ENCODE data around the gene NHLH1.
"Not testable (repeated sequence)": the region's sequence is repeated elsewhere in the genome, so short reads cannot be mapped to it uniquely, and the experiment has no call there.

NHLH1 gene

GRCh38 chr1:160388406-160388805, 21.5 kb downstream of the NHLH1 start:
- H3K4me1 ChIP-seq (ENCODE audit: insufficient read depth, low read length); H3K27me3 ChIP-seq (ENCODE audit: insufficient read depth, low read length); H3K27ac ChIP-seq (ENCODE audit: low read depth, low read length); H3K9me3 ChIP-seq (ENCODE audit: insufficient read depth, low read depth, low read length); H3K4me3 ChIP-seq (ENCODE audit: low read length); H3K36me3 ChIP-seq (ENCODE audit: insufficient read depth, low read length); H3K9ac ChIP-seq (ENCODE audit: low read depth, low read length): not testable (repeated sequence)
- 42% methylated on average over 2 of the region's 4 CpGs for WGBS

- Histone ChIP-seq H3K4me1 (ENCODE audit: insufficient read depth, low read length) (peaks cover 10% of the 10 kb centered on the region), H3K27ac (ENCODE audit: low read depth, low read length) (no peak overlapping the region), H3K9ac (ENCODE audit: low read depth, low read length) (no peak overlapping the region), H3K4me3 (ENCODE audit: low read length) (no peak overlapping the region), H3K9me3 (ENCODE audit: insufficient read depth, low read depth, low read length) (no peaks in the 10 kb centered on the region), H3K36me3 (ENCODE audit: insufficient read depth, low read length) (no peaks in the 10 kb centered on the region), H3K27me3 (ENCODE audit: insufficient read depth, low read length) (no peaks in the 10 kb centered on the region)
- WGBS = 95% methylated on average over 8 of the region's 8 CpGs
These were observed 27.8 kb downstream of the NHLH1 start for GRCh38 chr1:160394673-160395072.

GRCh38 chr1:160397651-160398050, 30.8 kb downstream of the NHLH1 start:
- H3K36me3 ChIP-seq (ENCODE audit: insufficient read depth, low read length) = no peaks in the 10 kb centered on the region
- no peaks in the 10 kb centered on the region for H3K9me3 ChIP-seq (ENCODE audit: insufficient read depth, low read depth, low read length)
- H3K27ac ChIP-seq (ENCODE audit: low read depth, low read length) = no peak overlapping the region
- H3K9ac ChIP-seq (ENCODE audit: low read depth, low read length) = no peak overlapping the region
- H3K4me3 ChIP-seq (ENCODE audit: low read length) = no peak overlapping the region
- H3K27me3 ChIP-seq (ENCODE audit: insufficient read depth, low read length) = no peaks in the 10 kb centered on the region
- H3K4me1 ChIP-seq (ENCODE audit: insufficient read depth, low read length) = peaks cover 22% of the 10 kb centered on the region
- 78% methylated on average over 1 of the region's 1 CpG for WGBS

GRCh38 chr1:160398823-160399222, 32.0 kb downstream of the NHLH1 start:
- WGBS = 88% methylated on average over 4 of the region's 4 CpGs
- no peak overlapping the region for H3K27ac ChIP-seq (ENCODE audit: low read depth, low read length)
- no peaks in the 10 kb centered on the region for H3K36me3 ChIP-seq (ENCODE audit: insufficient read depth, low read length)
- H3K4me1 ChIP-seq (ENCODE audit: insufficient read depth, low read length) = peaks cover 34% of the 10 kb centered on the region
- H3K9me3 ChIP-seq (ENCODE audit: insufficient read depth, low read depth, low read length) = no peaks in the 10 kb centered on the region
- H3K27me3 ChIP-seq (ENCODE audit: insufficient read depth, low read length) = no peaks in the 10 kb centered on the region
- H3K9ac ChIP-seq (ENCODE audit: low read depth, low read length) = no peak overlapping the region; the same call in 1 of the 2 replicates
- H3K4me3 ChIP-seq (ENCODE audit: low read length) = no peak overlapping the region

- H3K9ac ChIP-seq (ENCODE audit: low read depth, low read length) = peak overlapping the region; percentile 88
- peak overlapping the region; percentile 90 for H3K27ac ChIP-seq (ENCODE audit: low read depth, low read length)
- 10% methylated on average over 15 of the region's 17 CpGs for WGBS
- H3K9me3 ChIP-seq (ENCODE audit: insufficient read depth, low read depth, low read length) = no peaks in the 10 kb centered on the region
- peak overlapping the region; percentile 82 for H3K4me3 ChIP-seq (ENCODE audit: low read length)
- no peaks in the 10 kb centered on the region for H3K36me3 ChIP-seq (ENCODE audit: insufficient read depth, low read length)
- peaks cover 42% of the 10 kb centered on the region for H3K4me1 ChIP-seq (ENCODE audit: insufficient read depth, low read length)
- no peaks in the 10 kb centered on the region for H3K27me3 ChIP-seq (ENCODE audit: insufficient read depth, low read length)
These were observed 32.8 kb downstream of the NHLH1 start for GRCh38 chr1:160399544-160400222.

GRCh38 chr1:160400223-160400645, 33.4 kb downstream of the NHLH1 start, which contains the start of gene VANGL2:
VANGL2 (plus strand) TSS chr1:160400564; CDS start chr1:160415838, 15,274 bp downstream.
- H3K9me3 ChIP-seq (ENCODE audit: insufficient read depth, low read depth, low read length) = no peaks in the 10 kb centered on the region
- peak within 1 kb of the TSS; percentile 95 for H3K4me3 ChIP-seq (ENCODE audit: low read length)
- WGBS = under 1% methylated on average over 16 of the region's 34 CpGs
- peaks cover 47% of the 10 kb centered on the region for H3K4me1 ChIP-seq (ENCODE audit: insufficient read depth, low read length)
- no peaks in the 10 kb centered on the region for H3K36me3 ChIP-seq (ENCODE audit: insufficient read depth, low read length)
- no peaks in the 10 kb centered on the region for H3K27me3 ChIP-seq (ENCODE audit: insufficient read depth, low read length)
- H3K9ac ChIP-seq (ENCODE audit: low read depth, low read length) = peak within 1 kb of the TSS; percentile 88
- H3K27ac ChIP-seq (ENCODE audit: low read depth, low read length) = peak within 1 kb of the TSS; percentile 90

GRCh38 chr1:160400646-160401486, 34.0 kb downstream of the NHLH1 start:
- Histone ChIP-seq H3K4me1 (ENCODE audit: insufficient read depth, low read length) (peaks cover 52% of the 10 kb centered on the region), H3K9me3 (ENCODE audit: insufficient read depth, low read depth, low read length) (no peaks in the 10 kb centered on the region), H3K27me3 (ENCODE audit: insufficient read depth, low read length) (no peaks in the 10 kb centered on the region), H3K4me3 (ENCODE audit: low read length) (peak overlapping the region; percentile 95), H3K36me3 (ENCODE audit: insufficient read depth, low read length) (no peaks in the 10 kb centered on the region), H3K9ac (ENCODE audit: low read depth, low read length) (peak overlapping the region; percentile 86), H3K27ac (ENCODE audit: low read depth, low read length) (peak overlapping the region; percentile 86)
- under 1% methylated on average over 47 of the region's 55 CpGs for WGBS

- no peaks in the 10 kb centered on the region for H3K27me3 ChIP-seq (ENCODE audit: insufficient read depth, low read length)
- peak overlapping the region; percentile 86 for H3K9ac ChIP-seq (ENCODE audit: low read depth, low read length)
- H3K9me3 ChIP-seq (ENCODE audit: insufficient read depth, low read depth, low read length) = no peaks in the 10 kb centered on the region
- H3K4me3 ChIP-seq (ENCODE audit: low read length) = peak overlapping the region; percentile 95
- H3K4me1 ChIP-seq (ENCODE audit: insufficient read depth, low read length) = peaks cover 57% of the 10 kb centered on the region
- H3K36me3 ChIP-seq (ENCODE audit: insufficient read depth, low read length) = no peaks in the 10 kb centered on the region
- no peak overlapping the region for H3K27ac ChIP-seq (ENCODE audit: low read depth, low read length)
- WGBS = 15% methylated on average over 7 of the region's 7 CpGs
These were observed 34.6 kb downstream of the NHLH1 start for GRCh38 chr1:160401487-160401805.

- Histone ChIP-seq H3K9me3 (ENCODE audit: insufficient read depth, low read depth, low read length) (no peaks in the 10 kb centered on the region), H3K27me3 (ENCODE audit: insufficient read depth, low read length) (no peaks in the 10 kb centered on the region), H3K27ac (ENCODE audit: low read depth, low read length) (no peak overlapping the region), H3K4me3 (ENCODE audit: low read length) (peak overlapping the region; percentile 95), H3K36me3 (ENCODE audit: insufficient read depth, low read length) (no peaks in the 10 kb centered on the region), H3K4me1 (ENCODE audit: insufficient read depth, low read length) (peaks cover 59% of the 10 kb centered on the region), H3K9ac (ENCODE audit: low read depth, low read length) (peak overlapping the region; percentile 86)
- 55% methylated on average over 8 of the region's 9 CpGs for WGBS
These were observed 35.3 kb downstream of the NHLH1 start for GRCh38 chr1:160402001-160402795.

- 56% methylated on average over 3 of the region's 3 CpGs for WGBS
- Histone ChIP-seq H3K4me3 (ENCODE audit: low read length) (peak overlapping the region; percentile 95), H3K9me3 (ENCODE audit: insufficient read depth, low read depth, low read length) (no peaks in the 10 kb centered on the region), H3K27me3 (ENCODE audit: insufficient read depth, low read length) (no peaks in the 10 kb centered on the region), H3K4me1 (ENCODE audit: insufficient read depth, low read length) (peaks cover 69% of the 10 kb centered on the region), H3K36me3 (ENCODE audit: insufficient read depth, low read length) (no peaks in the 10 kb centered on the region), H3K27ac (ENCODE audit: low read depth, low read length) (no peak overlapping the region), H3K9ac (ENCODE audit: low read depth, low read length) (no peak overlapping the region)
These were observed 36.4 kb downstream of the NHLH1 start for GRCh38 chr1:160403244-160403643.

- 93% methylated on average over 3 of the region's 3 CpGs for whole genome bisulfite sequencing
- H3K36me3 ChIP-seq (ENCODE audit: insufficient read depth, low read length) = no peaks in the 10 kb centered on the region
- no peak overlapping the region for H3K9ac ChIP-seq (ENCODE audit: low read depth, low read length)
- no peaks in the 10 kb centered on the region for H3K27me3 ChIP-seq (ENCODE audit: insufficient read depth, low read length)
- H3K4me1 ChIP-seq (ENCODE audit: insufficient read depth, low read length) = peaks cover 71% of the 10 kb centered on the region
- H3K9me3 ChIP-seq (ENCODE audit: insufficient read depth, low read depth, low read length) = no peaks in the 10 kb centered on the region
- 0 out of 2 replicates have a peak overlapping the region, but pooled peaks have one; percentile 95 for H3K4me3 ChIP-seq (ENCODE audit: low read length)
- no peak overlapping the region for H3K27ac ChIP-seq (ENCODE audit: low read depth, low read length)
These were observed 37.2 kb downstream of the NHLH1 start for GRCh38 chr1:160404094-160404493.
